GM12878 (cell line): ENCODE measurements around the gene FDX2. TPM values are rescaled to one million over a fixed set of nuclear protein-coding genes. Genes with fewer than 3 reads are reported as not detected.

Source experiments
- BACH1 ChIP-seq: fragments of 450-650 bp; IDR thresholded peaks from 2 replicates; pipeline ENCODE4 v1.6.1; 2017; ENCODE audit warnings: mild to moderate bottlenecking, borderline replicate concordance
- BCL11A ChIP-seq: IDR thresholded peaks from 2 replicates; pipeline ENCODE4 v1.6.1; 2011; ENCODE audit warnings: low read depth, low read length
- BCL3 ChIP-seq: IDR thresholded peaks from 2 replicates; pipeline ENCODE4 v1.6.1; 2011; ENCODE audit warnings: borderline replicate concordance, low read depth, mild to moderate bottlenecking, moderate library complexity, low read length; ENCODE audit not compliant: insufficient read depth, poor library complexity, severe bottlenecking
- BCLAF1 ChIP-seq: fragments of 450-650 bp; IDR thresholded peaks from 2 replicates; pipeline ENCODE4 v1.6.1; 2017; ENCODE audit warnings: antibody characterized with exemption, mild to moderate bottlenecking, moderate library complexity
- CHD1 ChIP-seq: IDR thresholded peaks from 2 replicates; pipeline ENCODE4 v1.6.1; 2012; ENCODE audit warnings: low read depth, low read length, improper control_type of control experiment
- E2F4 ChIP-seq: IDR thresholded peaks from 2 replicates; pipeline ENCODE4 v1.6.1; 2012; ENCODE audit warnings: low read depth, low read length, improper control_type of control experiment
- E4F1 ChIP-seq: fragments of 450-650 bp; IDR thresholded peaks from 2 replicates; pipeline ENCODE4 v1.6.1; 2018; ENCODE audit warnings: borderline replicate concordance, mild to moderate bottlenecking; ENCODE audit not compliant: partially characterized antibody
- EP300 ChIP-seq, 2 experiments: fragments of 150-350 bp in 1 of 2; IDR thresholded peaks; 2 replicates each; pipeline ENCODE4 v1.6.1; 2011 to 2012; ENCODE audit warnings: low read depth in 2 of 2, low read length in 2 of 2, borderline replicate concordance in 1 of 2, improper control_type of control experiment in 1 of 2, inconsistent platforms in 1 of 2; ENCODE audit not compliant: control insufficient read depth in 1 of 2
- KLF5 ChIP-seq: fragments of 450-650 bp; IDR thresholded peaks from 2 replicates; pipeline ENCODE4 v1.6.1; 2014; ENCODE audit warnings: mild to moderate bottlenecking; ENCODE audit not compliant: partially characterized antibody
- MYB ChIP-seq: fragments of 150-350 bp; IDR thresholded peaks from 2 replicates; pipeline ENCODE4 v1.6.1; 2014; ENCODE audit warnings: mild to moderate bottlenecking, low read depth, low read length, borderline replicate concordance
- NFXL1 ChIP-seq: fragments of 450-650 bp; IDR thresholded peaks from 2 replicates; pipeline ENCODE4 v1.6.1; 2017; ENCODE audit warnings: antibody characterized with exemption, mild to moderate bottlenecking, borderline replicate concordance
- NR2F1 ChIP-seq: fragments of 450-650 bp; conservative IDR thresholded peaks from 2 replicates; pipeline ENCODE4 v1.6.1; 2017; ENCODE audit warnings: mild to moderate bottlenecking
- POLR2A ChIP-seq: IDR thresholded peaks from 2 replicates; pipeline ENCODE4 v1.6.1; 2011; ENCODE audit warnings: low read depth, mild to moderate bottlenecking, low read length
- POLR2AphosphoS2 ChIP-seq: IDR thresholded peaks from 2 replicates; pipeline ENCODE4 v1.6.1; 2011; ENCODE audit warnings: low read depth, mild to moderate bottlenecking, low read length, improper control_type of control experiment, moderate library complexity
- RELB ChIP-seq: fragments of 450-650 bp; IDR thresholded peaks from 2 replicates; pipeline ENCODE4 v1.6.1; 2017; ENCODE audit warnings: low read depth, mild to moderate bottlenecking, moderate library complexity
- SMAD1 ChIP-seq: fragments of 450-650 bp; IDR thresholded peaks from 2 replicates; pipeline ENCODE4 v1.6.1; 2018; ENCODE audit warnings: mild to moderate bottlenecking, low read depth; ENCODE audit not compliant: partially characterized antibody
- SMC3 ChIP-seq: IDR thresholded peaks from 2 replicates; pipeline ENCODE4 v1.6.1; 2011; ENCODE audit warnings: low read length, improper control_type of control experiment, borderline replicate concordance
- SREBF1 ChIP-seq: IDR thresholded peaks from 2 replicates; pipeline ENCODE4 v1.6.1; 2012; ENCODE audit warnings: mild to moderate bottlenecking, low read length
- SREBF2 ChIP-seq: IDR thresholded peaks from 2 replicates; pipeline ENCODE4 v1.6.1; 2012; ENCODE audit warnings: mild to moderate bottlenecking, low read length
- TBL1XR1 ChIP-seq: IDR thresholded peaks from 2 replicates; pipeline ENCODE4 v1.6.1; 2012; ENCODE audit warnings: low read depth, low read length, improper control_type of control experiment
- YBX1 ChIP-seq: fragments of 450-650 bp; IDR thresholded peaks from 2 replicates; pipeline ENCODE4 v1.6.1; 2016; ENCODE audit warnings: antibody characterized with exemption
- ZNF274 ChIP-seq: IDR thresholded peaks from one replicate; pipeline ENCODE4 v1.8.0; 2011; ENCODE audit not compliant: insufficient read length, insufficient read depth
- polyA plus RNA-seq, 11 experiments: library from polyadenylated mRNA; depleted of rRNA in 4 of 11; unstranded in 6 of 11; stranded (reverse) in 5 of 11; fragments of >200 nt; fragmentation: Nextera tagmentation in 4 of 11; fragmentation: Illumina TruSeq in 1 of 11; extraction: Ambion mirVana in 4 of 11; extraction: Trizol in 1 of 11; gene quantifications; 1 replicate in 1 of 11; 2 replicates in 10 of 11; pipeline versions ENCODE4 v1.2.1 to v1.2.3, GENCODE V29; 2011 to 2016; ENCODE audit warnings: inconsistent platforms in 2 of 11, missing spikeins in 2 of 11, low read depth in 1 of 11
- total RNA-seq, 4 experiments: library from RNA; depleted of rRNA in 3 of 4; stranded (reverse); fragments of >200 nt in 3 of 4; fragmentation: Illumina TruSeq in 1 of 4; extraction: Trizol in 1 of 4; gene quantifications; 2 replicates each; pipeline versions ENCODE4 v1.2.1 to v1.2.3, GENCODE V29; 2013 to 2021

Gene FDX2
- total and polyA plus RNA-seq, 10 of the 15 experiments (the other 5 are each of a cell fraction or from before 2014, with no cell fraction given) = 1.4 to 50.4 (median 24.7) TPM

GRCh38 chr19:10270180-10270615 lies 45.6 kb downstream of the FDX2 start (continued):
- peak; percentile 20; the same call in 1 of the 2 replicates for TF ChIP-seq RELB
- TF ChIP-seq POLR2AphosphoS2 = no peak
- TF ChIP-seq ZNF274 = no peak
- TF ChIP-seq SREBF1 = no peak
- TF ChIP-seq NR2F1 = peak; percentile 78
- TF ChIP-seq BCLAF1 = no peak
- TF ChIP-seq SMAD1 = no peak
- TF ChIP-seq E2F4 = no peak; the same call in 1 of the 2 replicates
- TF ChIP-seq SREBF2 = no peak
- no peak for TF ChIP-seq E4F1
- TF ChIP-seq EP300 (IDR thresholded peaks at IDR 0.05; ENCODE audit: borderline replicate concordance in 1 of 2, control insufficient read depth in 1 of 2, low read depth in 2 of 2, low read length in 2 of 2) = peak; percentile 48 to 64; a peak in 3 of 4 replicates
- peak; percentile 94 for TF ChIP-seq BACH1
- TF ChIP-seq BCL11A = peak; percentile 78
- TF ChIP-seq SMC3 = peak; percentile 8; the same call in 1 of the 2 replicates
- no peak; the same call in 1 of the 2 replicates for TF ChIP-seq POLR2A
- TF ChIP-seq CHD1 = 0 out of 2 replicates have a peak, but pooled peaks have one; percentile 35
- no peak for TF ChIP-seq BCL3
- no peak for TF ChIP-seq NFXL1
- TF ChIP-seq YBX1 = no peak
- no peak for TF ChIP-seq KLF5
- TF ChIP-seq TBL1XR1 = peak; percentile 72
- TF ChIP-seq MYB = no peak
